Endometrial microvascular endothelial cells (primary cell): ENCODE measurements around the gene PREPL. TPM values are rescaled to one million over a fixed set of nuclear protein-coding genes. Genes with fewer than 3 reads are reported as not detected.

Experiments
- in situ Hi-C: cut with HindIII; loops from 2 replicates; pipeline ENCODE4 v1.10.0; 2017; ENCODE audit warnings: low sequenced_read_pairs, low pct_unique_long_range_greater_than_20kb; ENCODE audit errors: inconsistent ontology term
- total RNA-seq: library from RNA; depleted of rRNA; stranded (reverse); fragments of >200 nt; gene quantifications from one replicate; pipeline ENCODE4 v1.2.3, GENCODE V29; 2015; ENCODE audit errors: inconsistent ontology term

Gene PREPL
- total RNA-seq, 1 donor from 2014 or later: 36.8 TPM

GRCh38 chr2:44351676-44352075 lies 9.6 kb downstream of the PREPL start:
- in situ Hi-C loops: no loop called here

GRCh38 chr2:44351088-44351487 lies 10.2 kb downstream of the PREPL start:
- in situ Hi-C loops: no loop called here

GRCh38 chr2:44349506-44349905 lies 11.8 kb downstream of the PREPL start:
- in situ Hi-C loops: no loop called here

- in situ Hi-C loops: no loop called here
Measured at GRCh38 chr2:44348400-44348799, 12.9 kb downstream of the PREPL start.

- in situ Hi-C loops: no loop called here
Measured at GRCh38 chr2:44347526-44347925, 13.8 kb downstream of the PREPL start.

- in situ Hi-C loops: no loop called here
Measured at GRCh38 chr2:44342854-44343253, 18.4 kb downstream of the PREPL start.

- in situ Hi-C loops: no loop called here
Measured at GRCh38 chr2:44335806-44336538, 25.3 kb downstream of the PREPL start.

GRCh38 chr2:44333994-44334393 lies 27.3 kb downstream of the PREPL start:
- in situ Hi-C loops: no loop called here

- in situ Hi-C loops: no loop called here
Measured at GRCh38 chr2:44330801-44331200, 30.5 kb downstream of the PREPL start.

GRCh38 chr2:44329343-44329742 lies 32.0 kb downstream of the PREPL start:
- in situ Hi-C loops: no loop called here

- in situ Hi-C loops: no loop called here
Measured at GRCh38 chr2:44328750-44329149, 32.5 kb downstream of the PREPL start.

- in situ Hi-C loops: no loop called here
Measured at GRCh38 chr2:44326548-44327264, 34.6 kb downstream of the PREPL start.

GRCh38 chr2:44325897-44326296 lies 35.4 kb downstream of the PREPL start:
- in situ Hi-C loops: no loop called here

GRCh38 chr2:44324971-44325426 lies 36.3 kb downstream of the PREPL start:
- in situ Hi-C loops: no loop called here

GRCh38 chr2:44321360-44321759 lies 39.9 kb downstream of the PREPL start:
- in situ Hi-C loops: no loop called here

GRCh38 chr2:44320832-44321231 lies 40.5 kb downstream of the PREPL start:
- in situ Hi-C loops: no loop called here

- in situ Hi-C loops: no loop called here
Measured at GRCh38 chr2:44315945-44316344, 45.3 kb downstream of the PREPL start.

- in situ Hi-C loops: no loop called here
Measured at GRCh38 chr2:44314362-44314761, 46.9 kb downstream of the PREPL start.

- in situ Hi-C loops: no loop called here
Measured at GRCh38 chr2:44310287-44310686, 51.0 kb downstream of the PREPL start.

GRCh38 chr2:44305882-44306281 lies 55.4 kb downstream of the PREPL start:
- in situ Hi-C loops: no loop called here
